SK-N-MC (cell line): ENCODE measurements around the gene DSCAML1.

Experiments used
- EZH2 ChIP-seq: fragments of 200-600 bp; sonication (generic); IDR thresholded peaks from one replicate; pipeline ENCODE4 v1.6.1; 2017; ENCODE audit warnings: antibody characterized with exemption
- POLR2AphosphoS5 ChIP-seq: IDR thresholded peaks from 2 replicates; pipeline ENCODE4 v1.6.1; 2012; ENCODE audit warnings: mild to moderate bottlenecking, low read depth, low read length, borderline replicate concordance

DNA sequence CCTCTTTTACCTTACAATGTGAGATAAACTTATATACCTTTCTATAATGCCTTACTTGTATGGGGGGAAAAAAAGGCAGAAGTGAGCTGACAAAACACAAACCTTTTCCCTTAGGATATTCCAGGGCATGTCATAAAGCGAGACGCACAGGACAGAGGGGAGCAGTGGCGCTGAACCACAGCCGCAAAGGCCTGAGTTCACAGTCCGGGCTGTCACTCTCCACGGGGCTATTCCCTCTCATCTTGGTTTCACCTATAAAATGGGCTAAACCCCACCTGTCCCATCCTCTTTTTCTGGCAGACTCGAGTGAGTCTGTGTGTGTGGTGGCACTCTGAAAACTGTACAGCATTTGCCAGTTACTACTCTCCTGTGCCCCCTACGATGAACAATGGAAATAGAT, 41.9 kb upstream of the DSCAML1 start:
- TF ChIP-seq EZH2 (no peak), POLR2AphosphoS5 (no peak)
